GM19395 (cell line): ENCODE data around the gene MFRP.

Source experiments
- ATAC-seq: cut with Tn5 transposase; IDR thresholded peaks from one replicate; pipeline ENCODE4 v1.9.1; 2021; ENCODE audit warnings: mild to moderate bottlenecking, moderate library complexity; ENCODE audit not compliant: unreplicated experiment

The MFRP gene

DNA sequence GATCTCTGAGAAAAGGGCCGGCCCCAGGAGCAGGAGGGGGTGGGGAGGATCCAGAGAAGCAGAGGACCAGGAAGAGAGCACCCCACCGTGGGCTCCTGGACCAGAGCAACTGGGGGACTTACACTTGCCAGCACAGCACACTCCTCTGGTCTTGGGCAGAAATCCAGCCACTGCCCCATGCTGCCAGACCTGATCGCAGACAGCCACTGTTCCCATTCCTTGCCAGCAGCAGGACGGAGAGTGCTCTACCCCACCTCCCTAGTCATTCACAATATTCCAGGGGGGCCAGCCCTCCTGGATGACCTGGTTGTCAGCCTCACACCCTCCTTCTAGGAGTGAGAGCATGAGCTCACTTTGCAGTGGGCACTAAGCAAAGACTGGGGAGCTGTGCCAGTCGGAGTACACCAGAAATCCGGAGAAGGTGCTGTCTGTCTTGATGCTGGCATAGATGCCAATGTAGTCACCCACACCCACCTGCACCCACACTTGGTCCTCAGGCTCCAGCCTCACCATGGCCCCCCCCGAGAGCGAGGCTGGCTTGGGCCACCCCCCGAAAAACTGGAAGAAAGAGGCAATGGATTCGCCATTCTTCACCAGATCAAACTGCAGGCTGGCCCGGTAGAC is 7.4 kb downstream of the MFRP start:
- ATAC-seq: no peak

DNA sequence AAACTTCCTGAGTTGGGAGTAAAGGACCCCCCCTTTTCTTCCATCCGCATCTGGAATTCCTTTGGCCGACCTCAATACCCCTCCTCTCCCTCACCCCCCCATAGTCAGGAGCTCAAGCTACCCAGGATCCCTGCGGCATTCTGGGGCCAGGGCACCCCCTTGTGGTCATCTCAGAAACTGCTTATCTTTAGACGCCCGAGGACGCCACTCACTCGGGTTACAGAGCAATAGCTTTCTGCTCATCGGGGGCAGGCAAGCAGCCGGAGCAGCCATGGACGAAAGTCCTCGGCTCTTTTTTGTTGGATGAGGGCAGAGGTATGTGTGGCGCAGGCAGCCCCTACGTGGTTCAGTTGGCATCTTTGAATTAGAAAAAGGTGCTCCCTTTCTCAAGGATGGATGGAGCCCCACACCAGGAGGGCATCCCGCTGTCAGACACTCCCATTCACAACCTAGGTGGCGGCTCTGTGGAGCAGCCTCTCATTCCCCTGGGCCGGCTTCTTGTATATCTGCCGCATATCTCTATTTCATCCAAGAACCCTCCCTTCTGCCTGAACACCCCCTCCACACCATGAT is 8.1 kb downstream of the MFRP start:
- ATAC-seq: no peak

DNA sequence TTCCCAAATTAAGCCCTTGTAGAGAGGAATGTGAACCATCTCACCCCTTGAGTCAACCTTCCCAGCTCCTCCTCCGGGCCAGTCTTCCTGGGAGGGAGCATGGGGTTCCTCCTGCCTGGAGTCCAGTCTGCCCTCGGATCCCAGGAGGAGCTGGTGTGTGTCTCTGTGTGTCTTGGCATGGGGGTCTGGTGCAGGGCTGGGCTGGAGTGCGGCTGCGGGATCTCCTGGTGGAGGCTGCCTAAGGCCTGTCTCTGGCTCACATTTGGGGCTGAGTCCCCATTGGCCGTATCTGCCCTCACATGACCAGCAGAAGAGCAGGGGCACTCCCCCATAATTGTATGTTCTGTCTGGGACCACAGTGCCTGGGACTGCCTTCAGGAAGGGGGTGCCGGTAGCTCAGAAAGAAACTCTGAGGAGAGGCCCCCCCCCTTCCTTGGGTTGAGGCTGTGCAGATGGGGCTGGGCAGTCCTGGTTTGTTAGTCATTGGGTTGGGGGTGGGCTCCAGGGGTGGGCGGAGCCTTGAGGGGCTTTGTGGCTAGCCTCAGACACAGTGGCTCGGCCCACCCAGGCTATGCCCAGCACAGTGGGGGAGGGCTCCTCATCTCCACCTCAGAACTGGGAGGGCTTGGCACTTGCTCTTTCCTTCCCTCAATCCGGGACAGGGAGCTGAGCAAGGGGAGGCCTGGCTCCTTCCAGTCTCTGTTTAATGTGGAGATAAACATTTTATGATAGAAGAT is 8.8 kb downstream of the MFRP start:
- no peak for ATAC-seq

DNA sequence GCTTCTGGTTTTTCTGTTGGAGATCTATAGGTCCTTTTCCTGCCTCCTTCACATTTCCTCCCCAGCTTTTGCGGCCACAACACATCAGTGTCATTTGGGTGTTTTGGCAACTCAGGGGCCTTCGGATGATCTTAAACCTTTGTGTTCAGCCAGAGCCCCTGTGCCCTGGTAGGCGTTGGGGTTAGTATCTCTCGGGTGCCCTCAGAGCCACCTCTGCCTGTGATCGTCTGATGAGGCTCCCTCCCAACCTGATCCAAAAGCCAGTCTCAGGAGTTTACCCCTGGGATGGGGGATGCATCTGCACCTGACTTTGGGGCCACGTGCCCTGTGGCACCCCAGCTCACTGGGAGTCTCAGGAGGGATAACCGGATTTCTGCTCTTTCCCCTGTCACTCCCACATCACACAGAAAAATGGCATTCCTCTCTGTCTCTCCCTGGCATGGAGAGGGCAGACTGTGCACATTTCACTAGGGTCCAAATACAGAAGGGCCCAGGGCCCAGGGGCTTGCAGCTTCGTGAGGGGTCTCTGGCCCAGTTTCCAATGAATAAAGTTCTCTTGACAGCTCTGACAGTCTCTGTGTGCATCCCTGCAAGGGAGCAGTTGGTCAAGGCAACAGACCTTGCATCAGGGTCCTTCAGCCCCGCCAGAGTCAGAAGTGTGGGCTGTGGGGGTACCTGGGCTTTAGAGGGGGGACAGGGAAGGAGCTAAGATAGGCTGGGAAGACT is 9.6 kb downstream of the MFRP start:
- ATAC-seq: no peak

DNA sequence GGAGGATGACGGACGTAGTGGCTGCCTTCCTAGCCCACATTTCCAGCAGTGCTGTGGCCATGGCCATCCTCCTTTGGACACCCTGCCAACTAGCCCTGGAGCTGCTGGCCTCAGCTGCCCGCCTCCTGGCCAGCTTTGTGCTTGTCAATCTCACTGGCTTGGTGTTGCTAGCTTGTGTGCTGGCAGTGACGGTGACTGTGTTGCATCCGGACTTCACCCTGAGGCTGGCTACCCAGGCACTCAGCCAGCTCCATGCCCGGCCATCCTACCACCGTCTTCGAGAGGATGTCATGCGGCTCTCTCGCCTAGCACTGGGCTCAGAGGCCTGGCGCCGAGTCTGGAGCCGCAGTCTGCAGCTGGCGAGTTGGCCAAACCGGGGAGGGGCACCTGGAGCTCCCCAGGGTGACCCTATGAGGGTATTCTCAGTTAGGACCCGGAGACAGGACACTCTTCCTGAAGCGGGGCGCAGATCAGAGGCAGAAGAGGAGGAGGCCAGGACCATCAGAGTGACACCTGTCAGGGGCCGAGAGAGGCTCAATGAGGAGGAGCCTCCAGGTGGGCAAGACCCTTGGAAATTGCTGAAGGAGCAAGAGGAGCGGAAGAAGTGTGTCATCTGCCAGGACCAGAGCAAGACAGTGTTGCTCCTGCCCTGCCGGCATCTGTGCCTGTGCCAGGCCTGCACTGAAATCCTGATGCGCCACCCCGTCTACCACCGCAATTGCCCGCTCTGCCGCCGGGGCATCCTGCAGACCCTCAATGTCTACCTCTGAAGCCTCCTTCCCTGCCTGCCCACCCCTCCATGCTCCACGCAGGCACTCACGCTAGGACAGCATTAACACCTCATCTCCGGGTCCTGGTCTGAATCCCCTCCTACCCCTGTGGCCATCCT is 10.6 kb downstream of the MFRP start:
- ATAC-seq: no peak

DNA sequence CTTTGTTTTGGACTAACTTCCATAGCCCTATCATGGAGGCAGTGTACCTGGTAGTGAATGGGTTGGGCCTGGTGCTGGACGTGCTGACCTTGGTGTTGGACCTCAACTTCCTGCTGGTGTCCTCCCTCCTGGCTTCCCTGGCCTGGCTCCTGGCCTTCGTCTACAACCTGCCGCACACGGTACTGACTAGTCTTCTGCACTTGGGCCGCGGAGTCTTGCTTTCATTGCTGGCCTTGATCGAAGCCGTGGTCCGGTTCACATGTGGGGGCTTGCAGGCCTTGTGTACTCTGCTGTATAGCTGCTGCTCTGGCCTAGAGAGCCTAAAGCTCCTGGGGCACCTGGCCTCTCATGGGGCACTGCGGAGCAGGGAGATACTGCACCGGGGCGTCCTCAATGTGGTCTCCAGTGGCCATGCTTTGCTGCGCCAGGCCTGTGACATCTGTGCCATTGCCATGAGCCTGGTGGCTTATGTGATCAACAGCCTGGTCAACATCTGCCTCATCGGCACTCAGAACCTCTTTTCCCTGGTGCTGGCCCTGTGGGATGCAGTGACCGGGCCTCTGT is 11.3 kb downstream of the MFRP start:
- ATAC-seq: no peak

DNA sequence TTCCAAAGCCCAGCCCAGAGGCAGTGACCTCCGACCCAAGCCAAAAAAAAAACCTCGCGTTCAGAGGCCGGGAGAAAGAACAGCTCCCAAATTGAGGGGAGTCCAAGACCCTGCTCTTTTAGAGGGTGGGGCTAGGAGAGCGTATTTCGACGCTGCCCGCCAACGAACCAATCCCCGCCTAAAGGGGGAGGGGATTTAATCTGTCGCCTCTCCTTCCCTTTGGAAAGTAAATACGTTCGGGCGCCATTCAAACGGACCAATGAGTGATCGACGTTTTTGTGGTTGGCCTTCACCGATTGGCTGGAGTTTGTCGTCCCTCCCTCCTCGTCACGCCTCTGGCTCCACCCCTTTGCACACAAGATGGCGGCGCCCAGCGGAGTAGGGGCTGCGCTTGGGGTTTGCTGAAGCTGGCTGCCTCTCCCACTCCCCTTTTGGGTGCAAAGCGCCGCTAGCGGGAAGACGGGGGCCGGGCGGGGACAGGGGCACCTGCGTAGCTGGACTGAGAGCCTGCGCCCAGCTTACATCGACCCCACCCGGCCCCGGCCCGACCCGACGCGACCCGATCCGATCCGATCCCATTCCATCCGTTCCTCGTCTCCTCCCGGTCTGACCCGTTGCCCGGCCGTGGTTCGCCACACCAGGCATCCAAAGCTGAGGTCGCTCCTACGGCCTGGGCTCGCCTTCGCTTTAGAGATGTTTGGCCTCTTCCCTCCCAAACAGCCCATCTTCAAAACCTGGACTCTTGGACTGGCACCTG is 12.2 kb downstream of the MFRP start, which contains the start of gene RNF26:
Gene RNF26 (plus strand): TSS at position 354 of the 757 bp plus-strand sequence. CDS start 596 bp downstream, outside the sequence.
- peak; percentile 95 for ATAC-seq

DNA sequence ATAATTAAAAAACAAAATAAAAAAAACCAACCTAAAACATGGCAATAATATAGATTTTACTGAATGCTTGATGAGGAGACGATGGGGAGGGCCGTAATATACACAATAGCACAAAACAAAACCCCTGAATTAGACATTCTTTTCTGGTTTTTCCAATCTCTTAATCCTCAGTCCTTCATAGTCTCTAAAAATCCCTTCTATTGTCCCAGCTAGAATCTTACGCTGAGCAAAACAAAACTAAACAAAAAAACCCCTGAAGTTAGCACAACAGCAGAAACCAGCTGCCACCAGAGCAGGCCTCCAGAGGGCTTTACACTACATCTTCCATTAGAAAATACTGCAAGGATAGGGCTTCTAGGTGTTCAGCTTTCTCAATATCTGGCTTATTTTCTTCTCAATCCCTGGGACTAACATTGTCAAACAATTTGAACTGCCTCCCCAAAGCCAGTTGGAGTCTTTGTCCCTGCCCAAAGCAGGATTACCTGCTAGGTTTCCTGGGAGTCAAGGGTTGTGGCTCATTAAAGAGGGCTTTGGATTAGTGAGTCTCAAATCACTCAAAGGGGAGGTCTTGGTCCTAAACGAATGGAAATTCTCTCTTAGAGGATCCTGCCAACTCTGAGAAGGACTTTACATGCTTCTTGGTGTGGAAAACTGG is 14.3 kb downstream of the MFRP start:
- no peak for ATAC-seq

DNA sequence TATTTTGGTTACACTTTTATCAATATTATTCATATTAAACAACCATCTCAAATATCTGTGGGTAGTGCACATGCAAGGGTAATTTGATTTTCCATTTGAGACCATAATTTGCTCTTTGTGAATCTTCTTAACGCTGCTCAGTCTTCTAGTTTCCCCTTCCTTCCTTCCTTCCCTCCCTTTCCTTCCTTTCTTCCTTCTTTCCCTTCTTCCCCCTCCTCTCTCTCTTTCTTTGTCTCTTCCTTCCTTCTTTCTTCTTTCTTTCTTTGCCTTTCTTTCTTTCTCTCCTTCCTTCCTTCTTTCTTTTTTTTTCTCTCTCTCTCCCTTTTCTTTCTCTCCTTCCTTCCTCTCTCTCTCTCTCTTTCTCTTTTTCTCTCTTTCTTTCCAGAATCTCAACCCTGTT is 16.3 kb downstream of the MFRP start:
- no peak for ATAC-seq

DNA sequence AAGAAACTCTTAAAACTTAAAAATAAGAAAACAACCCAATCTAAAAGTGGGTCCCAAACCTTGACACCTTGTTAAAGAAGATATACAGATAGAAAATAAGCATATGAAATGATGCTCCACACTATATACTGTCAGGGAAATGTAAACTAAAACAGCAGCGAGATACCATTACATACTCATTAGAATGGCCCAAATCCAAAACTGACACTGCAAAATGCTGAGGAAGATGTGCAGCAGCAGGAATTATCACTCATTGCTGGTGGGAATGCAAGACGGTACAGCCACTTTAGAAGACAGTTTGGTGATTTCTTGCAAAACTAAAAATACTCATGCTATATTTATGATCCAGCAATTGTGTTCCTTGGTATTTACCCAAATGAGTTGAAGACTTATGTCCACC is 17.2 kb downstream of the MFRP start:
- no peak for ATAC-seq

DNA sequence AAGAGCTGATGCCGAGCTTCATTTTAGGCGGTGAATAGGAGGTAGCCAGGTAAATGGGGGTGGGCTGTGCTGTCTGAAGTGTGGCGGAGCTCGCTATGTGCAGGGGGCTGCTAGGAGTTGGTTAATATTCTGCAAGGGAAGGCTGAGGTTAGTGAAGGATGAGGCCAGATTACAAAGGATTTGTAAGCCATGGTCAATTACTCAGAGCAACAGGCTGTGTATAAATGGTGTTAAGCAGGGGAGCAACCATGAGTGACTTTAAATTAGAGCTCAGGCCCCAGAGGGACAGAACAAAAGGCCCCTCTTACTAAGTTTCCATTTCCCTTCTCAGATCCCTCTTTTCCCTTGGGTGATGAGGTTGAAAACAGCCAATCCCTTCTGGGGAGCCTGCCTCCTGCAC is 22.3 kb downstream of the MFRP start:
- no peak for ATAC-seq

DNA sequence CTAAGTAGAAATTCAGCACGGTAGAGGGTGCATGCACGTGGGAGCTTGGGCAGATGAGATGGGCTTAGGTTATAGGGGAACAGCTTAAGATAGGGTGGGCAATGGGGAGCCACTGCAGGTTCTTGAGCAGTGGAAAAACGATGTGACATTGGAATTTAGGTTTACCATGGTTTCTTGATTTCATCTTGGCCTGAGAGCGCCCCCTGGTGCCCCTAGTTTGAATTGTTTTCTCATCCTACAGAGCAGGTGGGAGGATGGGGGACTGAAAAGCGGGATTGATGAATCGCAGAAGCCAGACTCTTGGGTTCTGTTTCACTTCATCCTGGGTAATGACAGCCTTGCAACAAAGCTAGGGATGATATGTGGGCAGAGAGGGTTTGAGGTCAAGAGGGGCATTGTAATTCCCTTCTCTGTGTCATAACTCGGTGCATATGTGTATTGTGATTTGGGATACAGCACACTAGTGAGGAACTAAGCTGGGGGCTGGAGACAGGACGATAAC is 22.9 kb downstream of the MFRP start:
- ATAC-seq: no peak

DNA sequence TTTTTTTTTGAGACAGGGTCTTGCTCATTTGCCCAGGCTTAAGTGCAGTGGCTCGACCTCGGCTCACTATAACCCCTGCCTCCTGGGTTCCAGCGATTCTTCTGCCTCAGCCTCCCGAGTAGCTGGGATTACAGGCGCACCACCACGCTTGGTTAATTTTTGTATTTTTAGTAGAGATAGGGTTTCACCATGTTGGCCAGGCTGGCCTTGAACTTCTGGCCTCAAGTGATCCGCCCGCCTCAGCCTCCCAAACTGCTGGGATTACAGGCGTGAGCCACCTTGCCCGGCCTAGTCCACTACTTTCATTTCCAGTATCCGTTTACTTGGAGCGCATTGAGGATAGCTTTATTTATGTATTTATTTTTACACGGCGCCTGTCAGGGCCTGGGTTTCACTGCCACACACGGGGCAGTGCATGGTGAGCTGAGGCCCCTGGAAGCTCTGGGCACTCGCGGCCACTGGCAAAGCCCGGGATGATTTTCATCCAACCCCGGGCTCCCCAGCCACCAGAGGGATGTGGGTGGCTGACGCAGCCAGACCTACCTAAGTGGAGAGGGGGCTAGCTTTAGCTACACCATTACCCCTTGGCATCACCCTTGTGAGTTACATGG is 23.5 kb downstream of the MFRP start:
- no peak for ATAC-seq

DNA sequence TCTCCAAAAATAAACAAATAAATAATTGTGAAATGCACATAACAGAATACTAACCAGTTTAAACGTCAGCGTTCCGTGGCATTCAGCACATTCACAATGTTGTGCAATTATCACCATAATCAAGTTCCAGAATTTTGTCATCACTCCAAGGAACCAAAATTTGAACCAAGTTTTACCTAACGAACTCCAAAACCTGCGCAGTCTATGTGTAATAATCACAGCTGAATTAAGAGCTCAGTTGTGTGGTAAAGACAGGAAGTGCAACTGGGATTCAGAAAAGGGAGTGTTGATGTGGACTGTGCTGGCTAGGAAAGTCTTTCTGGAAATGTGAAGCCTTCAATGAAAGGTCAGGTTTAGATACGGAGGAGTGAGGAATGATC is 24.2 kb downstream of the MFRP start:
- ATAC-seq: no peak

DNA sequence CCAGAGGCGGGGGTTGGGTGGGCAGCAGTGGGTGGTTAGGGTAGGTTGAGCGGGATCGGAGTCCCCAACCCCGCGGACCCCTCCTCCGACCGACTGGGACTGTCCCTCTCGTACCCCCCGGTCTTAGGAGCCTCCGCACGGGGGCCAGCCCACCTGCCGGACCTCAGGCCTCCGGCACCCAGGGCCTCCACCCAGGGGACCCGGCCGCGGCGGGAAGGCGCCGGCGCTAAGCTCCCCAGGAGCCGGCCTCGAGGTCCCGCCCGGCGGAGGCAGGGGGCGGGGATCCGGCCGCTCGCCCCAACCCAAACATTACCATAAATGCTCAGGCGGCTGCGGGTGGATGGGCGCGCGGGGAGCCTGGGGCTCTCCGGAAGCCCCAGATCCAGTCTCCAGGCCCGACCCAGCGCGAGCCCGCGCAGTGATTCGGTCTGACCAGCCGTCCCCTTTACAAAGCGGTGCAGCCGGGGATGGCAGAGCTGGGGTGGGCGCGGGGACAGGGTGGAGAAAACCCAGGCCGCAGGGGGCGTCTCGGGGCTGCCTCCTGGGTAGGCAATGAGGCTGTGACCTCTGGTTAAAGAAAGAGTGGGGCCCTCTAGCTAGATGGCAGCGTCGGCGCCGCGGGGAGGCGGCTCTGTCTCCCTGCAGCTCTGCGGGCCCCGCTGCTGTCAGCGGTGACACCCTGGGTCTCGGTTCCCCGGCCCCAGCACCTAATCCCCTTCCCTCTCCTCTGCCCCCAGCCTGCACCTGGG is 25.6 kb downstream of the MFRP start:
- ATAC-seq: peak; percentile 58

DNA sequence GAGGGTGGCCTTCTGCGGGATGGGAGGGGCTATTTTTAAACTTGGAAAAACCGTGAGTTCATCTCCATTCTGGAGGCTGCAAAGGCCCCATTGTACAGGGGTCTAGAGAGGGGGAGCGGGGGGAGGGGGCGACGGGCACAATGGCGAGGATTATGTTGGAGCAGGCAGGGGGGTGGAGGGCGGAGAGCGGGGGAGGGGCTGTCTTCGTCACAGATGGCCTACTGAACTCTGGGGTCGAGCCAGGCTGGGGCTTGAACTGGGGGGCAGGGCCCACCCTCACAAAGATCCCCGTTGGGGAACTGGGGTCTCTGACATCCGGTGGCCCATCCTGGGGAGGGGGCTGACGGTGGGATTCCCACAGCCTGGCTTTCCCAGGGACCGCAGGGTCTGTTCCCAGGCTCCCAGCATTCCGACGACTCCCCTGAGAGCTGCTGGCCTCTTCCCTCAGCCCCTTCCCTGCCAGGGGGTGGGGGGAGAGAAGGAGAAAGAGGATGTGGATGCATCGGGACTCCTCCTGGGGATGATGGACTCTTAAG is 26.2 kb downstream of the MFRP start:
- ATAC-seq: no peak

DNA sequence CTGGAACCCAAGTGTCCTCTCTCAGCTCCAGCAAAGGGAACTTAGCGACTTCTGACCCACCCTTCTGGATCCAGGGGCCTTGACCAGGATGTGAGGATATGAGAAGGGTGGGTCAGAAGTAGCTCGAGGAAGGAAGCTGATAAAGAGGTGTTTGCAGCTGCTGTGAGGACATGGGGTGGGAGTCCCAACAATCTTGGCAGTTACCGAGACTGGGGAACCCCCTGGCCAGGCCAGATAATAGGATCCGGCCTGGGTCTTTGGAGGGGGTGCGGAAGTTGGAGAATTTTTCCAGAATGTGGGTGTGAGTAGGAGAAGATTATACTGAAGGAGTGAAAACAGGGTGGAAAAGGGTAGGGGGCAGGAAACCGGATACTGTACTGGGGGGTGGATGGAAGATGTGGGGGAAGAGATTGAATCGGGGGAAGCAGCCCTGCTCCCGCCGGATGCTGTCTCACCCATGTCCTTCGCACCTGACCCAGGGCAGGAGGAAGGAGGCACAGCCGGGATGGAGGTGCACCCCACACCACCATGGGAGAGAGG is 26.7 kb downstream of the MFRP start:
- ATAC-seq: no peak
